Tibial artery (tissue), 4 donors: ENCODE data around the gene C5orf46.
"Not testable (repeated sequence)": the region's sequence is repeated elsewhere in the genome, so short reads cannot be mapped to it uniquely, and the experiment has no call there.

Experiments
- DNase-seq, 2 donors: peaks; one replicate each; pipeline ENCODE4 v3.0.0-alpha.2; 2019
- H3K27ac ChIP-seq, 2 donors: fragments of 200-600 bp; sonication (generic) in 1 of 2; 1 replicate in 1 of 2; 2 replicates in 1 of 2; pipeline ENCODE4 v1.5.1; 2018 to 2019; ENCODE audit warnings: mild to moderate bottlenecking in 1 of 2
- H3K27me3 ChIP-seq, 2 donors: fragments of 200-600 bp; sonication (generic) in 1 of 2; one replicate each; pipeline versions ENCODE4 v1.5.1 to v1.6.0; 2016 to 2019
- H3K36me3 ChIP-seq, 3 donors: fragments of 200-600 bp; sonication (generic) in 2 of 3; one replicate each; pipeline ENCODE4 v1.5.1; 2016 to 2019; ENCODE audit warnings: mild to moderate bottlenecking in 2 of 3
- H3K4me1 ChIP-seq, 4 donors: fragments of 200-600 bp; sonication (generic) in 2 of 4; 1 replicate in 3 of 4; 2 replicates in 1 of 4; pipeline ENCODE4 v1.5.1; 2016 to 2019
- H3K4me3 ChIP-seq, 2 donors: fragments of 200-600 bp; sonication (generic) in 1 of 2; 1 replicate in 1 of 2; 2 replicates in 1 of 2; pipeline ENCODE4 v1.5.1; 2018 to 2019; ENCODE audit warnings: mild to moderate bottlenecking in 2 of 2
- H3K9me3 ChIP-seq, 3 donors: fragments of 200-600 bp; sonication (generic) in 1 of 3; one replicate each; pipeline ENCODE4 v1.5.1; 2016 to 2019
- intact Hi-C: fragments of 100-400 bp; cut with DNase I; formaldehyde crosslinking; loops from one replicate; pipeline ENCODE4 v1.15.0; 2023; ENCODE audit warnings: low total_unique reads
- TF ChIP-seq, protein P1 (sequence below), 2 experiments: fragments of 200-600 bp in 1 of 2; fragments of 450-650 bp in 1 of 2; IDR thresholded peaks; one replicate each; pipeline ENCODE4 v1.5.1; 2017 to 2019; ENCODE audit warnings: antibody characterized with exemption in 2 of 2, mild to moderate bottlenecking in 1 of 2, moderate library complexity in 1 of 2

C5orf46 gene

DNA sequence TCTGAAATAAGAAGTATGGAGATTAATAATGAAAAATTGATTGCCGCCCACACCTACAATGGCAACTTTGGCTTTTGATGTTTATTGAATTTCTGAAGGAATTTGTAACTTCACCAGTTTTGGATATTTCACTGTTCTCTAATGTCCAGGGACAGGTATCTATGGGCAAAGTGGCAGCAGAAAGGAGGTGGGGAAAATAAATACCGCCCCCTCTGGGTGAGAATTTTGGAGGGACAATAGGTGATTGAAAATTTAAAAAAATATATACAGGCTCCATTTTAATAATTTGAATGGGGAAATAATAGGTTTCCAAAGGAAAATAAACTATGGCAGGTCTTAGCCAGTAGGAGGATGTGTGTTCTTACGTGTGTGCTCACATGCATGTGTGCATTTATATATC is 26.6 kb downstream of the C5orf46 start:
- H3K4me3 ChIP-seq, result no peak overlapping the region
- DNase-seq, result no peak
- H3K27me3 ChIP-seq, result no peaks in the 10 kb centered on the region
- TF ChIP-seq, protein P1, sequence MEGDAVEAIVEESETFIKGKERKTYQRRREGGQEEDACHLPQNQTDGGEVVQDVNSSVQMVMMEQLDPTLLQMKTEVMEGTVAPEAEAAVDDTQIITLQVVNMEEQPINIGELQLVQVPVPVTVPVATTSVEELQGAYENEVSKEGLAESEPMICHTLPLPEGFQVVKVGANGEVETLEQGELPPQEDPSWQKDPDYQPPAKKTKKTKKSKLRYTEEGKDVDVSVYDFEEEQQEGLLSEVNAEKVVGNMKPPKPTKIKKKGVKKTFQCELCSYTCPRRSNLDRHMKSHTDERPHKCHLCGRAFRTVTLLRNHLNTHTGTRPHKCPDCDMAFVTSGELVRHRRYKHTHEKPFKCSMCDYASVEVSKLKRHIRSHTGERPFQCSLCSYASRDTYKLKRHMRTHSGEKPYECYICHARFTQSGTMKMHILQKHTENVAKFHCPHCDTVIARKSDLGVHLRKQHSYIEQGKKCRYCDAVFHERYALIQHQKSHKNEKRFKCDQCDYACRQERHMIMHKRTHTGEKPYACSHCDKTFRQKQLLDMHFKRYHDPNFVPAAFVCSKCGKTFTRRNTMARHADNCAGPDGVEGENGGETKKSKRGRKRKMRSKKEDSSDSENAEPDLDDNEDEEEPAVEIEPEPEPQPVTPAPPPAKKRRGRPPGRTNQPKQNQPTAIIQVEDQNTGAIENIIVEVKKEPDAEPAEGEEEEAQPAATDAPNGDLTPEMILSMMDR (IDR thresholded peaks at IDR 0.05), result no peak
- no peak overlapping the region for H3K27ac ChIP-seq
- no peaks in the 10 kb centered on the region for H3K9me3 ChIP-seq
- H3K36me3 ChIP-seq, result no peaks in the 10 kb centered on the region
- intact Hi-C loops, result no loop called here
- H3K4me1 ChIP-seq, result no peaks in the 10 kb centered on the region

DNA sequence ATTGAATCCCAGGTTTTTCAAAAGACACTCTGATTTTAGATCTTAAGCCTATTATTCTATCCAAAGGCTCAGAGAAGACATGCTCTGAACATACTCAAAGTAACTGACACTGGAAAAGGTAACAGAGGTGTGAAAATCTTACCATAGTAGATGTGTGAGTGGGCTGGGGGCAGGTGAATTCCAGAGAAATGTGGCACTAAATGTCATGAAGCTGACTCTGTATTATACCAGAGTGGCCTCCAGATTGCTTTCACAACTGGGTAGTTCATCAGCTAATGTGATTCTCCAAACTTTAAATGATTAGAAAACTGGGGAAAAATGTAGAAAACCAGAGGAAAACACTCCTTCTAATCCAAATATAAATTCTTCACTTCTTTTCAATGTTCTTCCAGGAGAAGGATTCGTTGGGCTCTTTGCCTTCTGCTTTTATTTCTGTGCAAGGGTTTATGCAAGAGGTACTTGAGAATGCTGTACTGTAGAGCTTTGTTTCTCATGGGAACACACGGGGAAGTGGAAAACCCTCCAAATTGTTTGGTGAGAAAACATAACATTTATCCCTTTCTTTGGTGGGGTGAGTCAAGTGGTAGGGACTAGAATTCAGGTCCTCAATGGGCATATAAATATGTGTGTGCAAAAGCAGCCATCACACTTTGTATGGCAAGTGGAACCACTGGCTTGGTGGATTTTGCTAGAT is 28.1 kb downstream of the C5orf46 start, which contains the start of gene SCGB3A2:
Gene SCGB3A2 (plus strand): TSS at position 646 of the 694 bp plus-strand sequence. CDS start 93 bp downstream, outside the sequence.
- no peaks in the 10 kb centered on the region for H3K9me3 ChIP-seq
- no peaks in the 10 kb centered on the region for H3K36me3 ChIP-seq
- no peak within 1 kb of the TSS for H3K27ac ChIP-seq
- DNase-seq, result no peak
- TF ChIP-seq, protein P1 (IDR thresholded peaks at IDR 0.05), result no peak
- intact Hi-C loops, result no loop called here
- no peaks in the 10 kb centered on the region for H3K4me1 ChIP-seq
- H3K27me3 ChIP-seq, result no peaks in the 10 kb centered on the region
- no peak within 1 kb of the TSS for H3K4me3 ChIP-seq

DNA sequence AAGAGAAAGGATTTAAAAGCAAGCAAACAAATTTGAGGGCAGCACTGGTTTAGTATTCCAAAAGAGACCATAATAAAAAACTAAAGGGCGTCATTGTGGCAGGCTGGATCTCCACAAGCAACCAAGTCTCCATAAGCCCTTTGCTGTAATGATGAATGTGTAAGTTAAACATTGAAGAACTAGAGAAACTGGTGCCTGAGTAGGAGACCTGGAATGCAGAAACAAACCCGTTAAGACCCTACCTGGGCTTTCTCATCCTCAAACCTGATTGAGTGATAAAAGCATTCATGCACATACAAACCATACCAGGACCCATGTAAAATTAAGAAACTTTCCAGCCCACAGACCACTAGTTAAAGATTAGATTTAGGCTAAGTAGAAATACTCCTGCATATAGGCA is 29.7 kb downstream of the C5orf46 start:
- H3K9me3 ChIP-seq, result no peaks in the 10 kb centered on the region
- no peak overlapping the region for H3K27ac ChIP-seq
- H3K4me3 ChIP-seq, result no peak overlapping the region
- H3K27me3 ChIP-seq, result no peaks in the 10 kb centered on the region
- intact Hi-C loops, result no loop called here
- no peaks in the 10 kb centered on the region for H3K36me3 ChIP-seq
- TF ChIP-seq, protein P1 (IDR thresholded peaks at IDR 0.05), result no peak
- DNase-seq, result no peak
- H3K4me1 ChIP-seq, result no peaks in the 10 kb centered on the region

DNA sequence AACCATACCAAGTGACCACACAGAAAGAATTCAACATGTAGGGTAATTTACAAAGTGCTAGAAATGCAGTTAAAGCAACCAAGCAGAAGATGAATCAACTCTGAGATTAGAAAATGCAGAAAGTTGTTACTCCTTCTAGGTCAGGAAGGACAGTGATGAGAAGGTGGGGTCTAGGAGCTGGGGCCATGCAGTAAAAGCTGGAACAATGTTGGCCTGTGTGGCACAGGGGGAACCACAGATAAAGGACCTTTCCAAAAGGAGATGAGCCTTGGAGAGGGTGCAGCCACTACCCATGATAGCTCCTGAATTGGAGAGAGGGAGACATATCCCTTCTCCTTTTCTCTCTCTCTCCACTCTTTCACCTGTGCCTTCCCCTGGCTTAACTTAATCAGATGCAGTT is 30.2 kb downstream of the C5orf46 start:
- intact Hi-C loops, result no loop called here
- TF ChIP-seq, protein P1 (IDR thresholded peaks at IDR 0.05), result no peak

DNA sequence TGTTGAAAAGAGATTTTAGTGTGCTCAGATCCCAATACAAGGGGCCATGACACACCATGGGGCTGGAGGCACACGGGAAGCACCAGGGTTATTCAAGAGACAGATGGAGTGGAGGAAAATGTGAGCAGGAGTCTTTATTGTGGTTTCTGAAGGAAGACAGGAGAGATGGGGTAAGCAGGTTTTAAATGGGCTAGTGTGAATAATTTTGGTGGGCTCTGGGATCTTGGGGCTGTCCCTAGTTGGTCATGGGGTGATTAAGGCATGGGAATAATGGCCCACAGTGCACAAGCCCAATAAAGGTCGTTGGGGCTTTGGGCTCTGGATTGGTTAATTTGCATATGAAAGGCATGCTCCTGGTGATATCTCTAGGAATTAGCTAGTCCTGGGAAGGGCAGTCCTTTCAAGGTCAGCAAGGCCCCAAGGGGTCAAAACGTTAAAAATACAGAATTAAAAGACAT is 31.4 kb downstream of the C5orf46 start:
- Histone ChIP-seq H3K36me3 (no peaks in the 10 kb centered on the region), H3K9me3 (no peaks in the 10 kb centered on the region), H3K4me3 (no peak overlapping the region), H3K27me3 (no peaks in the 10 kb centered on the region), H3K4me1 (no peaks in the 10 kb centered on the region), H3K27ac (no peak overlapping the region)
- DNase-seq, result no peak
- intact Hi-C loops, result no loop called here
- TF ChIP-seq, protein P1 (IDR thresholded peaks at IDR 0.05), result no peak

More for the DNA sequence above, 30.2 kb downstream of the C5orf46 start:
- no peaks in the 10 kb centered on the region for H3K27me3 ChIP-seq
- no peak overlapping the region for H3K4me3 ChIP-seq
- no peaks in the 10 kb centered on the region for H3K9me3 ChIP-seq
- DNase-seq, result no peak
- no peak overlapping the region for H3K27ac ChIP-seq
- H3K36me3 ChIP-seq, result no peaks in the 10 kb centered on the region
- no peaks in the 10 kb centered on the region for H3K4me1 ChIP-seq

DNA sequence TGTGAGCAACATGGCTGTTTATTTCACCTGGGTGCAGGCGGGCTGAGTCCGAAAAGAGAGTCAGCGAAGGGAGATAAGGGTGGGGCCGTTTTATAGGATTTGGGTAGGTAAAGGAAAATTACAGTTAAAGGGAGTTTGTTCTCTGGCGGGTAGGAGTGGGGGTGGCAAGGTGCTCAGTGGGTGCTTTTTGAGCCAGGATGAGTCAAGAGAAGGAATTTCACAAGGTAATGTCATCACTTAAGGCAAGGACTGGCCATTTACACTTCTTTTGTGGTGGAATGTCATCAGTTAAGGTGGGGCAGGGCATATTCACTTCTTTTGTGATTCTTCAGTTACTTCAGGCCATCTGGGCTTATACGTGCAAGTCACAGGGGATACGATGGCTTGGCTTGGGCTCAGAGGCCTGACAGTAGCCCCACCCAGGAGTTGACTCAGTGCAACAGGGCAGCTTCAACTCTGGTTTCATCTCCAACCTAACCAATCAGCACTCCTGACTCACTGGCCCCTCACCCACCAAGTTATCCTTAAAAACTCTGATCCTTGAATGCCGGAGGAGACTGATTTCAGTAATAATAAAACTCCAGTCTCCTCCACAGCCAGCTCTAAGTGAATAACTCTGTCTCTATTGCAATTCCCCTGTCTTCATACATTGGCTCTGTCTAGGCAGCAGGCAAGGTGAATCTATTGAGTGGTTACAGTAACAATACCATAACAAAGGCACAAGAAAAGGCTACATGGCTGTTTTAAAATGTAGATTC is 32.0 kb downstream of the C5orf46 start:
- H3K27ac ChIP-seq, H3K36me3 ChIP-seq, H3K9me3 ChIP-seq, intact Hi-C loops, H3K4me1 ChIP-seq, H3K4me3 ChIP-seq, H3K27me3 ChIP-seq, DNase-seq: not testable (repeated sequence)

DNA sequence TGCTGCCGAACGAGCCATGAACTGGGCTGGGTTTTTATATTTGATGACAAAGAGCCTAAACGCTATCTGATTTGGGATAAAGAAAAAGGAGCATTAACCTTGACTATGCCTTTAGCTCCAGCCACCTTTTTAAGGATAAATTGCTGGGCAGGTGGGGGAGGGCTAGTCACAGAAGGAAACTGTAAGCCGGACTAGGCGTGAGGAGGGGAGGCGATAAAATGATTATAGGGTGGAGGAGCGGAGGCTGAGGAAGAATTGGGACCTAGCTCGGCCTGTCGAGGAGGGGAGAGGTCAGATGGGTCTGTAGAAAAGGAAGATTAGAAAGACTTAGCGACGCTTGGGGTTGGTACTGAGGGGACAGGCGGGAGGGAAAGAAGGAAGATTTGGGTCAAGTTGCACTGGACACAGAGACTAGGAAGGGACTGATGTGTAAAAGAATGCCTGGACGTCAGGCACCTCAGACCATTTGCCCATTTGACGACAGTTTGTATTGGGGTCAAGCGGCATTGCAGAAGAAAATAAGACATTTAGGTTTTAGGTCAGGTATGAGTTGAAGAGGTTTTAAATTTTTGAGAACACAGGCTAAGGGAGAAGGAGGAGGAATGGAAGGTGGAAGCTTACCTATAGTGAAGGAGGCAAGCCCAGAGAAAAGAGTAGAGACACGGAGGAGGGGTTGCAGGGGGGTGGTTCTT is 33.4 kb downstream of the C5orf46 start:
- DNase-seq, H3K36me3 ChIP-seq, H3K9me3 ChIP-seq, H3K27ac ChIP-seq, intact Hi-C loops, H3K4me1 ChIP-seq, H3K4me3 ChIP-seq, H3K27me3 ChIP-seq: not testable (repeated sequence)

DNA sequence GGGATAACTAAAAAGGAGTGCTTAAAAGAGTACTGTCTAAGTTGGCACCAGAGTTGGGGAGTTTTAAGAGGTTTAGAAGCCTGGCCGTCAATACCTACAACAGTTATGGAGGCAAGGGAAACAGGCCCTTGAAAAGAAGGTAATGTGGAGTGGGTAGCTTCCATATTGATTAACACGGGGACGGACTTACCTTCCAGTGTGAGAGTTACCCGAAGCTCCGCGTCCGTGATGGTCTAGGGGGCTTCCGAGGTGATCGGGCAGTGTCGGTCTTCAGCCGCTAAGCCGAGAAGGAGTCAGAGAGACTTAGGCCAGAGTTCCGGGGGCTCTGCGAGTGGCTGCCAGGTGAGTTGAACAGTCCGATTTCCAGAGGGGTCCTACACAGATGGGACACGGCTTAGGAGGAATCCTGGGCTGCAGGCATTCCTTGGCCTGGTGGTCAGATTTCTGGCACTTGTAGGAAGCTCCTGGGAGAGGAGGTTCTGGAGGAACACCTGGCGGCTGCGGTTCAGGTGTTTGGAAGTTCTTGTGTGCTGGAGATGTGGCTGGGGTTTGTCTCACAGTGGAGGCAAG is 34.3 kb downstream of the C5orf46 start:
- H3K27ac ChIP-seq, intact Hi-C loops, H3K36me3 ChIP-seq, H3K9me3 ChIP-seq, H3K4me3 ChIP-seq, H3K27me3 ChIP-seq, DNase-seq, H3K4me1 ChIP-seq: not testable (repeated sequence)
